GM06990 (cell line): ENCODE results near the gene DAPK1.
"Not testable (repeated sequence)": the region's sequence is repeated elsewhere in the genome, so short reads cannot be mapped to it uniquely, and the experiment has no call there.

ENCODE experiments used
- DNase-seq: peaks from one replicate; pipeline ENCODE4 v3.0.0-alpha.2; 2011; ENCODE audit not compliant: insufficient read length; ENCODE audit errors: extremely low read depth
- H3K27me3 ChIP-seq: replicated peaks from 2 replicates; pipeline ENCODE4 v1.6.0; 2011; ENCODE audit warnings: low read length; ENCODE audit not compliant: control insufficient read depth, insufficient read depth
- H3K36me3 ChIP-seq: 2 replicates; pipeline ENCODE4 v1.5.1; 2011; ENCODE audit warnings: low read length; ENCODE audit not compliant: control insufficient read depth, insufficient read depth
- H3K4me3 ChIP-seq: replicated peaks from 2 replicates; pipeline ENCODE4 v1.5.1; 2011; ENCODE audit warnings: low read depth, mild to moderate bottlenecking, control low read depth, low read length
- TF ChIP-seq, protein P1 (sequence below): IDR thresholded peaks from 2 replicates; pipeline ENCODE4 v1.5.1; 2011; ENCODE audit warnings: low read length, control low read depth, mild to moderate bottlenecking, inconsistent platforms; ENCODE audit not compliant: insufficient read depth, poor library complexity, severe bottlenecking

DAPK1 gene

GRCh38 chr9:87498811-87499360, 1.2 kb downstream of the DAPK1 start:
- Histone ChIP-seq H3K27me3 (no peaks in the 10 kb centered on the region), H3K4me3 (peak overlapping the region; percentile 94), H3K36me3 (peaks cover 2% of the 10 kb centered on the region)
- DNase-seq, result peak; percentile 34
- TF ChIP-seq, protein P1, sequence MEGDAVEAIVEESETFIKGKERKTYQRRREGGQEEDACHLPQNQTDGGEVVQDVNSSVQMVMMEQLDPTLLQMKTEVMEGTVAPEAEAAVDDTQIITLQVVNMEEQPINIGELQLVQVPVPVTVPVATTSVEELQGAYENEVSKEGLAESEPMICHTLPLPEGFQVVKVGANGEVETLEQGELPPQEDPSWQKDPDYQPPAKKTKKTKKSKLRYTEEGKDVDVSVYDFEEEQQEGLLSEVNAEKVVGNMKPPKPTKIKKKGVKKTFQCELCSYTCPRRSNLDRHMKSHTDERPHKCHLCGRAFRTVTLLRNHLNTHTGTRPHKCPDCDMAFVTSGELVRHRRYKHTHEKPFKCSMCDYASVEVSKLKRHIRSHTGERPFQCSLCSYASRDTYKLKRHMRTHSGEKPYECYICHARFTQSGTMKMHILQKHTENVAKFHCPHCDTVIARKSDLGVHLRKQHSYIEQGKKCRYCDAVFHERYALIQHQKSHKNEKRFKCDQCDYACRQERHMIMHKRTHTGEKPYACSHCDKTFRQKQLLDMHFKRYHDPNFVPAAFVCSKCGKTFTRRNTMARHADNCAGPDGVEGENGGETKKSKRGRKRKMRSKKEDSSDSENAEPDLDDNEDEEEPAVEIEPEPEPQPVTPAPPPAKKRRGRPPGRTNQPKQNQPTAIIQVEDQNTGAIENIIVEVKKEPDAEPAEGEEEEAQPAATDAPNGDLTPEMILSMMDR, result no peak

DNA sequence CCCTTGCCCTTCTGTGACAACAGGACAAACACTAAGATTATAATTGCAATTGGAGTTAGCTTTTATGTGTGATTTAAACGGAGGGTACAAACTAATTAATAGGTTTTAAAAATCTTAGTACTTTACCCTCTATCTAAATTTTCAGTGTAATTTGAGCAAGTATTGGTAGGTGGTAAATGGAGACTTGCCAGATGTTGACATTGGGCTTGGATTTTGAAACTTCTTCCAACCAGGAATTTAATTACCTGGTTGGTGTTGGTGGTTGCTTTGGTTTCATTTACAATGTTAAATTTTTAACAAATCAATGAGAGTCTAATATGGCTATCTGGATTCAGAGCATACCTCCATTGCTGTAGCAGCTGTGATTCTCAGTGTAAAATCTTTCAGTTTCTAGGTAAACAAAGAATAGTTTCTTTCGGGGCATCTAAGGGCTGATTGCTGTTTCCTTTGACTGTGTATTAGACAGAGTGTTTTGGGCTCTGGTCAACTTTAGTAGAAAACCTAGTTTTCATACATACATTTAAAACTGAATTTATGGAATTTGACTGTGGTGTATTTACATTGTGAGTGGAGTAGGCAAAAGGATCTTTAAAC, 1.9 kb downstream of the DAPK1 start:
- H3K4me3 ChIP-seq, result peak overlapping the region; percentile 94
- H3K27me3 ChIP-seq, result no peaks in the 10 kb centered on the region
- no peak for DNase-seq
- H3K36me3 ChIP-seq, result peaks cover 2% of the 10 kb centered on the region
- TF ChIP-seq, protein P1, result no peak

- no peak for DNase-seq
- Histone ChIP-seq H3K4me3 (peak overlapping the region; percentile 94), H3K27me3 (no peaks in the 10 kb centered on the region), H3K36me3 (peaks cover 4% of the 10 kb centered on the region)
- TF ChIP-seq, protein P1, result no peak
Observed at GRCh38 chr9:87500491-87501270, 3.0 kb downstream of the DAPK1 start.

DNA sequence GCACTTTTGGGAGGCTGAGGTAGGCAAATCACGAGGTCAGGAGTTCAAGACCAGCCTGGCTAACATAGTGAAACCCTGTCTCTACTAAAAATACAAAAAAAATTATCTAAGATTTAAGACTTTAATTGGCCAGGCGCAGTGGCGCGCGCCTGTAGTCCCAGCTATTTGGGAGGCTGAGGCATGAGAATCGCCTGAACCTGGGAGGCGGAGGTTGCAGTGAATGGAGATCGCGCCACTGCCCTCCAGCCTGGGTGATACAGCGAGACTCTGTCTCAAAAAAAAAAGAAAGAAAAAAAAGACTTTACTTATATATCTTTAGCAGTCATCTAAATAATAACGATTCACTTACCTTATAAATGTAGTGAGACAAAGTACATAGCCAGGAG, 3.6 kb downstream of the DAPK1 start:
- H3K27me3 ChIP-seq, H3K4me3 ChIP-seq, DNase-seq, H3K36me3 ChIP-seq: not testable (repeated sequence)

- Histone ChIP-seq H3K4me3 (no peak overlapping the region), H3K36me3 (peaks cover 8% of the 10 kb centered on the region), H3K27me3 (no peaks in the 10 kb centered on the region)
- no peak for DNase-seq
- TF ChIP-seq, protein P1, result no peak
Observed at GRCh38 chr9:87501806-87502205, 4.1 kb downstream of the DAPK1 start.
